H1 (cell line): ENCODE measurements around the gene GATA5. TPM values are rescaled to one million over a fixed set of nuclear protein-coding genes. Genes with fewer than 3 reads are reported as not detected.

Experiments used
- CTCF ChIA-PET: fragments of 300-600 bp; sonication (Branson Sonifier 250); formaldehyde crosslinking; loops from one replicate; lab custom pipeline; 2021; ENCODE audit not compliant: partially characterized antibody; lab: Charles Lee
- POLR2A ChIA-PET: fragments of 300-600 bp; sonication (Branson Sonifier 250); formaldehyde crosslinking; loops from one replicate; lab custom pipeline; 2021; ENCODE audit warnings: inconsistent platforms; ENCODE audit not compliant: partially characterized antibody; lab: Charles Lee
- DNase-seq, 2 experiments: peaks; one replicate each; pipeline versions ENCODE4 v3.0.0 to v3.0.0-alpha.2; 2010 to 2022; ENCODE audit warnings: low spot score in 2 of 2, low read depth in 1 of 2, mixed read lengths in 1 of 2
- FAIRE-seq: peaks from 2 replicates; lab custom pipeline; 2011; peaks lifted over from hg19 to GRCh38; lab: Jason Lieb, UNC
- H2AFZ ChIP-seq: 2 replicates; pipeline ENCODE4 v1.8.1; 2012; ENCODE audit warnings: low read length, inconsistent platforms
- H2AK5ac ChIP-seq: 2 replicates; pipeline ENCODE4 v1.6.1; 2013; ENCODE audit warnings: low read depth, low read length
- H2BK120ac ChIP-seq: replicated peaks from 2 replicates; pipeline ENCODE3; 2013; ENCODE audit warnings: low read depth, low read length, inconsistent platforms
- H2BK12ac ChIP-seq: 2 replicates; pipeline ENCODE4 v1.6.1; 2013; ENCODE audit warnings: low read depth, low read length
- H2BK15ac ChIP-seq: 2 replicates; pipeline ENCODE4 v1.6.1; 2013; ENCODE audit warnings: low read length
- H2BK20ac ChIP-seq: 2 replicates; pipeline ENCODE4 v1.6.1; 2013; ENCODE audit warnings: low read length
- H2BK5ac ChIP-seq: 2 replicates; pipeline ENCODE4 v1.6.1; 2013; ENCODE audit warnings: low read depth, low read length
- H3K14ac ChIP-seq: 2 replicates; pipeline ENCODE4 v1.6.1; 2013; ENCODE audit warnings: inconsistent platforms; ENCODE audit not compliant: insufficient read length
- H3K18ac ChIP-seq: 2 replicates; pipeline ENCODE4 v1.6.1; 2013; ENCODE audit warnings: low read length; ENCODE audit errors: extremely low read depth
- H3K23ac ChIP-seq: 2 replicates; pipeline ENCODE4 v1.6.1; 2013; ENCODE audit warnings: inconsistent platforms; ENCODE audit not compliant: insufficient read length
- H3K23me2 ChIP-seq: 2 replicates; pipeline ENCODE4 v1.6.1; 2013; ENCODE audit warnings: low read depth, low read length
- H3K27ac ChIP-seq: 2 replicates; pipeline ENCODE4 v1.6.1; 2011; ENCODE audit warnings: low read depth, low read length, inconsistent platforms
- H3K27me3 ChIP-seq, 4 experiments: replicated peaks in 1 of 4; 1 replicate in 1 of 4; 2 replicates in 3 of 4; pipeline versions ENCODE4 v1.6.1 to v1.8.1; 2011 to 2013; ENCODE audit warnings: low read length in 3 of 4, mild to moderate bottlenecking in 3 of 4, inconsistent platforms in 2 of 4, mixed read lengths in 2 of 4, moderate library complexity in 1 of 4; ENCODE audit not compliant: control insufficient read depth in 3 of 4, insufficient read depth in 3 of 4; ENCODE audit errors: extremely low read depth in 1 of 4
- H3K36me3 ChIP-seq, 4 experiments: 2 replicates each; pipeline versions ENCODE4 v1.6.1 to v1.8.1; 2011 to 2013; ENCODE audit warnings: mild to moderate bottlenecking in 4 of 4, low read length in 3 of 4, moderate library complexity in 2 of 4, control low read depth in 1 of 4, inconsistent platforms in 1 of 4; ENCODE audit not compliant: insufficient read depth in 4 of 4, control insufficient read depth in 2 of 4
- H3K4ac ChIP-seq: replicated peaks from 2 replicates; pipeline ENCODE3; 2013; ENCODE audit warnings: low read length, low read depth, mixed read lengths, inconsistent platforms; ENCODE audit not compliant: insufficient read length
- H3K4me1 ChIP-seq, 4 experiments: replicated peaks in 1 of 4; 1 replicate in 1 of 4; 2 replicates in 3 of 4; pipeline versions ENCODE4 v1.6.1 to v1.8.1; 2011 to 2013; ENCODE audit warnings: low read length in 3 of 4, inconsistent platforms in 2 of 4, mixed read lengths in 1 of 4; ENCODE audit not compliant: insufficient read depth in 4 of 4, control insufficient read depth in 3 of 4
- H3K4me2 ChIP-seq, 2 experiments: 2 replicates each; pipeline versions ENCODE4 v1.6.1 to v1.8.1; 2011 to 2013; ENCODE audit warnings: low read depth in 2 of 2, low read length in 2 of 2, control low read depth in 1 of 2, inconsistent platforms in 1 of 2, mild to moderate bottlenecking in 1 of 2; ENCODE audit not compliant: insufficient read depth in 1 of 2
- H3K4me3 ChIP-seq, 4 experiments: fragments of 200-600, 300-600 bp in 1 of 4; sonication (generic), shearing (Covaris generic), sonication (Bioruptor Twin) in 1 of 4; 2 replicates each; pipeline versions ENCODE4 v1.5.1 to v1.8.1; 2011 to 2016; ENCODE audit warnings: low read length in 4 of 4, low read depth in 3 of 4, control low read depth in 2 of 4, inconsistent platforms in 2 of 4, mild to moderate bottlenecking in 2 of 4, mixed read lengths in 1 of 4, moderate library complexity in 1 of 4; ENCODE audit not compliant: insufficient read depth in 2 of 4; ENCODE audit errors: extremely low read depth in 1 of 4
- H3K56ac ChIP-seq: replicated peaks from 2 replicates; pipeline ENCODE3; 2013; ENCODE audit warnings: low read depth, mild to moderate bottlenecking, mixed read lengths, low read length, inconsistent platforms; ENCODE audit not compliant: insufficient read length
- H3K79me1 ChIP-seq: 2 replicates; pipeline ENCODE4 v1.6.1; 2013; ENCODE audit warnings: low read depth, low read length, control low read depth
- H3K79me2 ChIP-seq, 2 experiments: 2 replicates each; pipeline versions ENCODE4 v1.6.1 to v1.8.1; 2012 to 2013; ENCODE audit warnings: low read length in 2 of 2, mild to moderate bottlenecking in 2 of 2, inconsistent platforms in 1 of 2; ENCODE audit not compliant: insufficient read depth in 2 of 2, control insufficient read depth in 1 of 2
- H3K9ac ChIP-seq, 4 experiments: replicated peaks in 1 of 4; 1 replicate in 1 of 4; 2 replicates in 3 of 4; pipeline versions ENCODE4 v1.6.1 to v1.8.1; 2011 to 2013; ENCODE audit warnings: low read depth in 3 of 4, low read length in 3 of 4, control low read depth in 2 of 4, mild to moderate bottlenecking in 2 of 4, moderate library complexity in 2 of 4, inconsistent platforms in 1 of 4; ENCODE audit errors: extremely low read depth in 1 of 4
- H3K9me3 ChIP-seq, 2 experiments: 2 replicates each; pipeline versions ENCODE4 v1.6.1 to v1.8.1; 2012 to 2013; ENCODE audit warnings: mild to moderate bottlenecking in 2 of 2, moderate library complexity in 2 of 2, control low read depth in 1 of 2, inconsistent platforms in 1 of 2, low read depth in 1 of 2, low read length in 1 of 2, mixed read lengths in 1 of 2; ENCODE audit not compliant: insufficient read depth in 2 of 2
- H4K20me1 ChIP-seq, 2 experiments: replicated peaks in 1 of 2; 2 replicates each; pipeline versions ENCODE3 to v1.8.1; 2011 to 2013; ENCODE audit warnings: inconsistent platforms in 2 of 2, low read length in 2 of 2, mild to moderate bottlenecking in 1 of 2; ENCODE audit not compliant: insufficient read depth in 2 of 2, control insufficient read depth in 1 of 2
- H4K5ac ChIP-seq: 2 replicates; pipeline ENCODE4 v1.6.1; 2013; ENCODE audit warnings: low read length, low read depth, mixed read lengths, inconsistent platforms; ENCODE audit not compliant: insufficient read length
- H4K8ac ChIP-seq: 2 replicates; pipeline ENCODE4 v1.8.0; 2013; ENCODE audit warnings: mild to moderate bottlenecking, moderate library complexity, low read length, inconsistent platforms; ENCODE audit not compliant: insufficient read depth; ENCODE audit errors: extremely low read depth
- H4K91ac ChIP-seq: replicated peaks from 2 replicates; pipeline ENCODE3; 2013; ENCODE audit warnings: low read length, mixed read lengths, inconsistent platforms; ENCODE audit not compliant: insufficient read length
- BRCA1 ChIP-seq: IDR thresholded peaks from 2 replicates; pipeline ENCODE4 v1.6.1; 2012; ENCODE audit warnings: low read depth, low read length, improper control_type of control experiment
- CBX8 ChIP-seq: fragments of 300-800, 300-1000 bp; sonication (generic); IDR thresholded peaks from 2 replicates; pipeline ENCODE4 v1.7.1; 2016; ENCODE audit warnings: low read depth, low read length, borderline replicate concordance
- CEBPB ChIP-seq: IDR thresholded peaks from 2 replicates; pipeline ENCODE4 v1.6.1; 2012; ENCODE audit warnings: low read depth, low read length
- GTF2F1 ChIP-seq: IDR thresholded peaks from 2 replicates; pipeline ENCODE4 v1.6.1; 2012; ENCODE audit warnings: low read depth, low read length, improper control_type of control experiment, borderline replicate concordance
- JUND ChIP-seq: IDR thresholded peaks from 2 replicates; pipeline ENCODE4 v1.6.1; 2011; ENCODE audit warnings: mild to moderate bottlenecking, improper control_type of control experiment, low read length
- NRF1 ChIP-seq: IDR thresholded peaks from 2 replicates; pipeline ENCODE4 v1.6.1; 2011; ENCODE audit warnings: mild to moderate bottlenecking, low read depth, low read length, improper control_type of control experiment
- RAD21 ChIP-seq, 2 experiments: IDR thresholded peaks in 1 of 2; conservative IDR thresholded peaks in 1 of 2; 2 replicates each; pipeline ENCODE4 v1.6.1; 2011; ENCODE audit warnings: low read depth in 2 of 2, low read length in 2 of 2, improper control_type of control experiment in 1 of 2, inconsistent platforms in 1 of 2, mild to moderate bottlenecking in 1 of 2, moderate library complexity in 1 of 2
- TEAD4 ChIP-seq: IDR thresholded peaks from 2 replicates; pipeline ENCODE4 v1.6.1; 2012; ENCODE audit warnings: low read depth, low read length, inconsistent platforms, mixed read lengths
- USF2 ChIP-seq: IDR thresholded peaks from 2 replicates; pipeline ENCODE4 v1.6.1; 2011; ENCODE audit warnings: low read length, improper control_type of control experiment
- ZNF274 ChIP-seq: IDR thresholded peaks from 2 replicates; pipeline ENCODE4 v1.7.0; 2012; ENCODE audit warnings: low read length, borderline replicate concordance; ENCODE audit errors: extremely low read depth
- WGBS, 2 experiments: shearing (Covaris generic) in 1 of 2; methylation state at CpG; one replicate each; pipeline versions ENCODE4 v1.1.6 to v1.1.7; 2013 to 2015; ENCODE audit warnings: low lambda C conversion rate in 2 of 2, mixed read lengths in 2 of 2, inconsistent platforms in 1 of 2, low coverage in 1 of 2, missing lambda C conversion rate in 1 of 2; ENCODE audit not compliant: insufficient replicate concordance in 2 of 2, insufficient coverage in 1 of 2, insufficient read length in 1 of 2; ENCODE audit errors: extremely low coverage in 1 of 2, missing lambda C conversion rate in 1 of 2; 5-methylcytosine and 5-hydroxymethylcytosine counted together
- polyA plus RNA-seq, 7 experiments: library from polyadenylated mRNA; depleted of rRNA in 3 of 7; stranded (reverse) in 5 of 7; unstranded in 2 of 7; fragments of >200 nt in 5 of 7; fragments of 200-250 nt in 2 of 7; gene quantifications; 1 replicate in 5 of 7; 2 replicates in 1 of 7; 4 replicates in 1 of 7; pipeline versions ENCODE4 v1.2.1 to v1.2.3, GENCODE V29; 2011 to 2013; ENCODE audit warnings: missing spikeins in 2 of 7, mixed read lengths in 2 of 7
- total RNA-seq: library from RNA; stranded (reverse); fragmentation: NEBNext Ultra II Directional; extraction: Animal tissue kit (Norgen Biotek cat#: 25700); gene quantifications from 2 replicates; pipeline ENCODE4 v1.2.1, GENCODE V29; 2021

The GATA5 gene
- total and polyA plus RNA-seq, 2 of the 8 experiments (the other 6 are each of a cell fraction or from before 2014, with no cell fraction given), result 0.08 to 0.11 TPM

DNA sequence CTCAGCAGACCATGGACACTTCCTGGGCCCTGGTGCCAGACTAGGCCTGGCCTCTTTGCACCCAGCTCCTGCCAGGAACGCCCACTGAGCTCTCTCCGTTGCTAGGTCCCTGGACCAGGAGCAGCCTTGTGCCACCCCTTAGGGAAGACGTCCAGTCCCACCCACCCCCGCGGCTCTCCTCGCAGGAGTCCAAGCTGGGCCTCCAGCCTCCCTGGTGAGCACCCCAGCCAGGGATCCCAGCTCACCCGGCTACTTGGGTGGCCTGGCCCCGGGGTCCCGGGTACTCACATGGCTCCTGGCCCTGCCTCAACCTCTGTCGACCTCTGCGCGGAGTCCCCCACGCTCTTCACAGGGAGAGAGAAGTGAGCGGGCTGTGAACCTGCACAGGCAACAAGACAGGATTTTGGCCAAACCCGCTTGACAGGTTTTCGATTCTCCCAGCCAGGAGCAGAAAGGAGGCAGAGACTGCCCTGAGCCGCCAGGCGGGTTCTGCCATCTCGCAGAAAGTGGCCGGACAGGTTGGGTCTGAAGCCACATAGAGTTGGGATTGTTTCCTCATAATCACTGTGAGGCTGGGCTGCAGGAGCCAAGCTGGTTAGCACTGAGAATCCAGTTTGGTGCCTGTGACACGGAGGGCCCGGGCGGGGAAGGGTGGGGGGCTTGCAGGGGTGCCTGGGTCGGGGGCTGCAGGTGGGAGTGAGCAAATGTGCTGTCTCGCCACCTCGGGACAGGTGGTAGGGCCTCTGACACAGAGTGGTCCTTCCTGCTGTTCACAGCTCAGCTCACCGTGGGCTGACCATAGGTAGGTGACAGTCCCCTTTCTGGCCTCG, 48.4 kb downstream of the GATA5 start, which contains the start of gene RBBP8NL:
RBBP8NL (minus strand) TSS at position 368 of the 830 bp plus-strand sequence. CDS start 7,892 bp downstream, outside the sequence.
- H3K79me1 ChIP-seq, result no peaks in the 10 kb centered on the region
- no peak within 1 kb of the TSS for H3K14ac ChIP-seq
- no peaks in the 10 kb centered on the region for H3K36me3 ChIP-seq
- peak within 1 kb of the TSS; percentile 89 for H4K5ac ChIP-seq
- peak within 1 kb of the TSS in 3 of 4 experiments; percentile 22 to 36 (median 28); a peak in 5 of 8 replicates for H3K4me3 ChIP-seq
- peak in 1 of 2 experiments; percentile 88 for DNase-seq
- FAIRE-seq, result peak; percentile 79
- H2AFZ ChIP-seq, result no peak within 1 kb of the TSS; the same call in 1 of the 2 replicates
- H3K4ac ChIP-seq, result peak within 1 kb of the TSS; percentile 91
- H3K23me2 ChIP-seq, result peaks cover 3% of the 10 kb centered on the region
- no peak within 1 kb of the TSS for H3K23ac ChIP-seq
- H3K27me3 ChIP-seq, result no peaks in the 10 kb centered on the region; a peak in 1 of 7 replicates
- peak within 1 kb of the TSS; percentile 98 for H4K91ac ChIP-seq
- no peak within 1 kb of the TSS; a peak in 1 of 7 replicates for H3K9ac ChIP-seq
- ChIA-PET CTCF (interaction anchor here (0.7 to 10.8 kb wide), 9 partner anchors 10 to 189 kb away, joined by 3 to 104 read pairs (median 4); no protein-coding TSS in a partner anchor), POLR2A (interaction anchor here (1.1 to 1.9 kb wide), 3 partner anchors 10 to 18 kb away, joined by 3 to 7 read pairs (median 6); no protein-coding TSS in a partner anchor)
- WGBS, 2 experiments, result 27% methylated on average over 23 of the region's 28 CpGs; no CpG with 5 or more reads in 1 of the 2 experiments
- H2AK5ac ChIP-seq, result peak within 1 kb of the TSS; percentile 84; the same call in 1 of the 2 replicates
- peak within 1 kb of the TSS; percentile 98; the same call in 1 of the 2 replicates for H2BK12ac ChIP-seq
- peak within 1 kb of the TSS; percentile 75 for H4K8ac ChIP-seq
- peak within 1 kb of the TSS; percentile 98; the same call in 1 of the 2 replicates for H2BK5ac ChIP-seq
- H3K27ac ChIP-seq, result peak within 1 kb of the TSS; percentile 58
- H3K4me2 ChIP-seq, result peak within 1 kb of the TSS; percentile 46 to 62
- H2BK15ac ChIP-seq, result peak within 1 kb of the TSS; percentile 88; the same call in 1 of the 2 replicates
- peak within 1 kb of the TSS; percentile 92 for H2BK120ac ChIP-seq
- peaks cover 0 to 43% (median 31%) of the 10 kb centered on the region in 4 experiments; a peak in 6 of 7 replicates for H3K4me1 ChIP-seq
- H3K18ac ChIP-seq, result peak within 1 kb of the TSS; percentile 97
- H3K9me3 ChIP-seq, result no peaks in the 10 kb centered on the region
- H4K20me1 ChIP-seq, result no peaks in the 10 kb centered on the region
- no peaks in the 10 kb centered on the region for H3K79me2 ChIP-seq
- peak within 1 kb of the TSS; percentile 98; the same call in 1 of the 2 replicates for H2BK20ac ChIP-seq
- H3K56ac ChIP-seq, result no peak within 1 kb of the TSS
- TF ChIP-seq CBX8, result no peak
- TF ChIP-seq TEAD4, result no peak
- no peak for TF ChIP-seq JUND
- TF ChIP-seq USF2, result no peak
- no peak for TF ChIP-seq NRF1
- no peak for TF ChIP-seq ZNF274
- TF ChIP-seq BRCA1, result no peak
- TF ChIP-seq GTF2F1, result no peak
- peak; percentile 44 to 63; a peak in 3 of 4 replicates for TF ChIP-seq RAD21 (IDR thresholded peaks at IDR 0.05 in 1 of 2, conservative IDR thresholded peaks at IDR 0.05 in 1 of 2; ENCODE audit: low read depth in 2 of 2, low read length in 2 of 2)
- no peak for TF ChIP-seq CEBPB
